ENCODE results near the gene CTNNA3.
"Not testable (repeated sequence)": the region's sequence is repeated elsewhere in the genome, so short reads cannot be mapped to it uniquely, and the experiment has no call there.

The CTNNA3 gene

GRCh38 chr10:66350622-66351399, 1345.2 kb downstream of the CTNNA3 start:
- DNase-seq, result no peak

- DNase-seq, result no peak
These were observed 1346.3 kb downstream of the CTNNA3 start for GRCh38 chr10:66349726-66350125.

GRCh38 chr10:66349076-66349475, 1346.9 kb downstream of the CTNNA3 start:
- DNase-seq, result no peak

- no peak for DNase-seq
These were observed 1358.8 kb downstream of the CTNNA3 start for GRCh38 chr10:66337211-66337610.

GRCh38 chr10:66336791-66337190, 1359.2 kb downstream of the CTNNA3 start:
- no peak for DNase-seq

GRCh38 chr10:66335753-66336152, 1360.2 kb downstream of the CTNNA3 start:
- not testable (repeated sequence) for DNase-seq

- DNase-seq, result no peak
These were observed 1366.8 kb downstream of the CTNNA3 start for GRCh38 chr10:66329147-66329546.

GRCh38 chr10:66326876-66327275, 1369.1 kb downstream of the CTNNA3 start:
- no peak for DNase-seq

GRCh38 chr10:66322777-66323176, 1373.2 kb downstream of the CTNNA3 start:
- no peak for DNase-seq

- no peak for DNase-seq
These were observed 1374.0 kb downstream of the CTNNA3 start for GRCh38 chr10:66321723-66322665.

GRCh38 chr10:66318761-66319160, 1377.2 kb downstream of the CTNNA3 start:
- no peak for DNase-seq

GRCh38 chr10:66307826-66308225, 1388.2 kb downstream of the CTNNA3 start:
- no peak for DNase-seq

- DNase-seq, result no peak
These were observed 1394.9 kb downstream of the CTNNA3 start for GRCh38 chr10:66301078-66301477.

GRCh38 chr10:66295602-66296001, 1400.4 kb downstream of the CTNNA3 start:
- no peak for DNase-seq

GRCh38 chr10:66294538-66294937, 1401.5 kb downstream of the CTNNA3 start:
- no peak for DNase-seq

- no peak for DNase-seq
These were observed 1403.1 kb downstream of the CTNNA3 start for GRCh38 chr10:66292922-66293321.

- DNase-seq, result no peak
These were observed 1403.5 kb downstream of the CTNNA3 start for GRCh38 chr10:66292456-66292855.

GRCh38 chr10:66291133-66291532, 1404.9 kb downstream of the CTNNA3 start:
- DNase-seq, result no peak

- DNase-seq, result no peak
These were observed 1411.4 kb downstream of the CTNNA3 start for GRCh38 chr10:66284621-66285020.

- no peak for DNase-seq
These were observed 1412.0 kb downstream of the CTNNA3 start for GRCh38 chr10:66283874-66284464.

- DNase-seq, result no peak
These were observed 1412.9 kb downstream of the CTNNA3 start for GRCh38 chr10:66283064-66283463.

- DNase-seq, result no peak
These were observed 1414.7 kb downstream of the CTNNA3 start for GRCh38 chr10:66281327-66281726.

GRCh38 chr10:66277481-66277880, 1418.5 kb downstream of the CTNNA3 start:
- DNase-seq, result no peak
